GM18508 (cell line): ENCODE data around the gene IGSF22.

Experiments
- ATAC-seq: cut with Tn5 transposase; IDR thresholded peaks from one replicate; pipeline ENCODE4 v1.9.1; 2021; ENCODE audit warnings: moderate number of reproducible peaks; ENCODE audit not compliant: insufficient read depth, unreplicated experiment

IGSF22 gene

DNA sequence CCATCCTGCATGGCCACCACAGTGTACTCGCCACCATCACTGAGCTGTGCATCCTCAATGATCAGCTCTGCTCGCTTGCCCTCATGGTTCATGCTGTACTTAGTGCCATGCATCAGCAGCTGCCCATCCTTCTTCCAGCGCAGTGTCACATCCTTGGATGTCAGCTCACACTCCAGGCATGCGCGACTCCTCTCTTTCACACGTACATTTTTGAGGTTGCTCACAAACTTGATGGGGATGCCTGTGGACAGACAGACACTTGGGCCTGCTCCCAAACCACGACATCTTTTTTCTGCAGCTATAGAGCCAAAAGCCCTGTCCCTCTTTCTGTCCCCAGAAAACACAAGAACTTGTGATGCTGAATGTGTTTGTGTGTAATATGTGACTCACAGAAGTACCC is 10.5 kb downstream of the IGSF22 start:
- ATAC-seq, result no peak

DNA sequence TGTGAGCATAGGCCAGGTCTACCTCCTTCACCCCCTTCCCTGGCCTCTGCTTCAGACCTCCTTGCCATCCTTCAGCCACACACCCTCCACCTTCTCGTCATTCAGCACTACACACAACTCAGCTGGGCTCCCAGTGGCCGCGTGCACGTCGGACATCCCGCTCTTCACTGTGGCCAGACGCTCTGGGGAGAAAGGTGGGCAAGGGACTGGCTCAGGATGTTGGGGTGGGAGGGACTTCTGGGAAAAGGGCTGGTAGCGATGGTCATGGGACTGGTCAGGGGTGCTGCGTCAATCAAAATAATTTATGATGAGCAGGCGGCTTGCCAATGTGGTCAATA is 11.6 kb downstream of the IGSF22 start:
- ATAC-seq, result no peak

GRCh38 chr11:18713646-18714442 is 12.1 kb downstream of the IGSF22 start:
- no peak for ATAC-seq

DNA sequence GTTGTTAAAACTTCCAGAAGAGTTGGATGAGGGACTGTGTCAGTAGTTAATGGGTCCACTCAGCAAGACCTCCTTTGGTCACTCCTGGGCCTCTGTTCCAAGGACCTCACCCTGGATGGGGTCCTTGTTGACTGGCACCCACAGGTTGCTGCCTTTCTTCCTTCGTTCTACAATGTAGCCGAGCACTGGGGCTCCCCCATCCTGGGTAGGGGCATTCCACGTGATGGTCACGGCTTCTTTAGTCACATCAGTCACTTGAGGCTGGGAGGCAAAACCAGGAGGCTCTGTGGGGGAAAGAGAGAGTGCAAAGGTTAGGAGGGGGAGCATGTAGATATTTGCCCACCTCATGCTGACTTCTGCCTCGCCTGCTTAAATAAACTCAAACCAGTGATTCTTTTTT is 15.4 kb downstream of the IGSF22 start:
- ATAC-seq, result no peak

DNA sequence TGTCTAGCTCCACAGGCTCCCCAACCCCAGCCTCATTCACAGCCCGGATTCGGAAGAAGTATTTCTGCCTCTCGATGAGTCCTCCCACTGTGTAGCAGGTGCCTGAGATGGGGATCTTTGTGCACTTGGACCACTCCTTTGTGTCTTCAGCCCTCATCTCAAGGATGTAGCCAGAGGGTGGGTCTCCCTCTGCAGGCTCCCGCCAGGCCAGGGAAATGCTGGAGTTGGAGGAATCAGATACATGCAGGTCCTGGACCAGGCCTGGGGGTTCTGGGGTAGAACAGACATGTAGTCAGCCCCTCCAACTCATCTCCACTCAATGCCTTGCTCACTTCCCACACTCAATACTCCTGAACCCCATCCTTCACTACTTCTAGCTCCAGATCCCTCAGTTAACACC is 16.6 kb downstream of the IGSF22 start:
- no peak for ATAC-seq

DNA sequence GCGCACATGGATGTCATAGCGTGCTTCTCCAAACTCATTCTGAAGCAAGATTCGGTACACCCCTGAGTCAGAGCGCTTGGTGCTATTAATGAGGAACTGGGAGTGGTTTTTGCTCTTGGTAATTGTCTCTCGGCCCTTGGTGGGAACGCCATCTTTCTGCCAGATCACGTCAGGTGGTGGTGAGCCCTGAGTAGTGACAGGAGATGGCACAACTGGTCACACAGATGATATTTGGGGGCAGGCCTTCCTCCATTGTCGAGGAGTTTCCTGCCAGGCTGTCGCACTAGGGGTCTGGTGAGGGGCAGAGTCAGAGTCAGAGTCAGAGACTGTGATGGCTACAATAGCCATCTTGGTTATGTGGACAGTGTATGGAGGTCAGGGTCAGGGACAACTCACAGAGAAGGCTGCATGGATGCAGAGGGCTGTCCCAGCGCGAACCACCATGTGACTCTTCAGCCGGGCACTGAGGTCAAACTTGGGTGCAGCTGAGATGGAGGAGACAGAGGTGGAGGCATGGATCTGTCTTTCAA is 18.1 kb downstream of the IGSF22 start:
- no peak for ATAC-seq

- no peak for ATAC-seq
These were observed 19.4 kb downstream of the IGSF22 start for GRCh38 chr11:18706330-18707243.

DNA sequence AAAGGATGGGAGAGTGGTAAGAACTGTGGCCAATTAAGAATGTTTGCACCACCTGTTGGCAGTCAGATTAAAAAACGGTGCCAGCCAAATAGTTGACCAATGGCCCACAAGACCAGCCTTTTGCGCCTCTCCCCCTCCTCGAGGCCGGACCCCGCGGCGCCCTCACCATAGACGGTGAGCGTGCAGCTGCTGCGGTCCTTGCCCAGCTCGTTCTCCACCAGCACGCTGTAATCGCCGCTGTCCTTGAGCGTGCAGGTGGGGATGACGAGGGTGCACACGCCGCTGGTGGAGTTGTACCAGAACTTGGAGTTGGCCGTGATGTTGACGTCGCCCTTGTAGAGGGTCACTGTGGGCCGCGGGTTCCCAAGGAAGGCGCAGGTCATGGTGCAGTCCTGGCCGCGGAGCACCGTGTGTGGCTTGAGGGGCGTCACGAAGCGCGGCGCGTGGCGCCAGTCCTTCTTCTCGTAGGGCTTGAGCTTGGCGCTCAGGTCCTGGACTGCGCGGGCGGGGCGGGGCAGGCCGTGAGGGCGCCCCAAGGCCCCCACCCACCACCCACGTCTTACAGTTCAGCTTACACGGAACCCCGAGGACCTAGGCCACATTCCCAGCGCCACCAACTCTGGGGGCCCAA is 20.2 kb downstream of the IGSF22 start:
- no peak for ATAC-seq

- ATAC-seq, result no peak
These were observed 21.3 kb downstream of the IGSF22 start for GRCh38 chr11:18704698-18705097.

DNA sequence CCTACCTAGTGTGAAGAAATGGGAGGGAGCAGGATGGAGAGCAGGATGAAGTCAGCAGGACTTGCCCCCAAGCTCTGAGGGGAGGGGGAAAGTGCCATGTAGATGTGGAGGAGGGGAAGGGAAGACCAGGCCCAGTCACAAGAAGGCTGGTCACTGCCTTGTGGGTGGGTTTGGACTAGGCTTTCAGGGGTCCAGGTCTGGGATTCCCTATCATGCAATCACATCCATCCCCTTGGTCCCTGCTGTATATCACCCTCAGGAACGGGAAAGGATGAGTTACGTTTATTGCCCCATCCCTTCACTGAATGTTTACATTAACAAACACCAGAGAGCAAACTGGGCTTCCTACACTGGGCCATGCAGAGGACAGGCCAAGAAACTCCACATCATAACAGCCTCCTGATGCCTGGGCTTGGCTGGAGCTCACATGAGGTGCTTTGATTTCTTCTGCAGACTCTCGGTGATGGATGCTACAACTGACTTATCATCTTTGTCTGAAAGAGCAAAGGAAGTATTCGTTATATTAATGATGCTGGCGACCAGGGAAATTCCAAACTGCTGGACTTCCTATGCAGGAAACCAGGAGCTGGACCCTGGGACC is 21.8 kb downstream of the IGSF22 start:
- ATAC-seq, result no peak

DNA sequence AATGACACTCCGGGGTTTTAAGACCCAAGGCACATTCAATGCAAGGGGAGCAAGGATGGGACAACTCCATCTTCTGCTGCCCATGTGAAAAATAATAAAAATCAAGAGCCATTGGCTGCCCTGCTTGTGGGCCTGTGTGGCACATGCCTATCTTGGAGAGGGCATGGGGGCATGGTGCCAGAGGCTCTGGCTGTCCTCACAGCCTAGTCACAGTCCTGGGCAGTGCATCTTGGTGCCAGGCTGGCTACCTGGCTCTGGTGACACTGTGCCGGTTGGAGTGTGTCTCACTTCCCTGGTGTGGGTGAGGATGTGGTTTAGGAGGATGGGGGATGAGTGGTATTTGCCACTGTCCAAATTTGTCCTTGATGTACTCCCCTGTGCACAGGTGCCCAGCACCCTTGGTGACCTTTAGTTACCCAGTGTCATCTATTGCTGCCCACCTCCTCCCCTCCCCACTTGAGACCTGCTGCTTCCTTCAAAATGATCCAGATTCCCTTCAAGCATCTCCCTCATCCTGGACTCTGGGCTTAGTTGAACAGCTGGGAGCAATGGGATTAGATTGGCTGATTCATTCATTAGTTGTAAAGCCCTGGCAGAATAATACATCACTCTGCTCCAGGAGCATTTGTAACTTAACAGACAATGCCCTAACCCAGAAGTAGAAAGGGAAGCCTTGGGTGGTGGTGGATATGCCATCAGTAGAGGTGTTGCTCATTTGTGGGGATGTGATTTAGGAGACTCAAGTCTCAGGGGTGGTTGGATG is 22.8 kb downstream of the IGSF22 start:
- no peak for ATAC-seq

DNA sequence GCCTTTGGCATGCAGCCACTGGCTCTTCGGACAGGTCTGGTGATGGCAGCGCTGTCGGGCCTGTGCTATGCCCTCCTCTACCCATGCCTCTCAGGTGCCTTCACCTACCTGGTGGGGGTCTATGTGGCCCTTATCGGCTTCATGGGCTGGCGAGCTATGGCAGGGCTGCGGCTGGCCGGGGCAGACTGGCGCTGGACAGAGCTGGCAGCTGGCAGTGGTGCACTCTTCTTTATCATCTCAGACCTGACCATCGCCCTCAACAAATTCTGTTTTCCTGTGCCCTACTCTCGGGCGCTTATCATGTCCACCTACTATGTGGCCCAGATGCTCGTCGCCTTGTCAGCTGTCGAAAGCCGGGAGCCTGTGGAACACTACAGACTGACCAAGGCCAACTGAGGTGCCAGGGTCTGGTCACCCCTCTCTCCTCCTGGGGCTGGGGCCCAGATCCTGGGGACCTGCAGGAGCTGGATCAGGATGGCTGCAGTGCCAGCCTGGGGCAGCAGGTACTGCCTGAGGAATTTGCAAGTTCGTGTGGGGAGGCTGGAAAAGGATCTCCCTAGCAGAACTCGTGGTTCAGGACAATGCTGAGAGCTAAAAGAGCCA is 24.3 kb downstream of the IGSF22 start:
- ATAC-seq, result no peak

DNA sequence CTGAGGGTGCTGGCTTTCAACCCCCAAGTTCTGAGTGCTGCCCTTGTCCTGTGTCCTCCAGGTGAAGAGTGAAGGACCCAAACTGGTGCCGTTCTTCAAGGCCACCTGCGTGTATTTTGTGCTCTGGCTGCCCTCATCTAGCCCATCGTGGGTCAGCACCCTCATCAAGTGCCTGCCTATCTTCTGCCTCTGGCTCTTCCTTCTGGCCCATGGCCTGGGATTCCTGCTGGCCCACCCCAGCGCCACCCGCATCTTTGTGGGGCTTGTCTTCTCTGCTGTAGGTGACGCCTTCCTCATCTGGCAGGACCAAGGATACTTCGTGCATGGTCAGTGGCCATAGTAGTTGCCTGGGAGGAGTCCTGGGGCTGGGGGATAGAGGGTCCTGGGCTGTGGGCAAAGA is 25.1 kb downstream of the IGSF22 start:
- ATAC-seq, result no peak

- ATAC-seq, result no peak
These were observed 25.6 kb downstream of the IGSF22 start for GRCh38 chr11:18700375-18700774.

DNA sequence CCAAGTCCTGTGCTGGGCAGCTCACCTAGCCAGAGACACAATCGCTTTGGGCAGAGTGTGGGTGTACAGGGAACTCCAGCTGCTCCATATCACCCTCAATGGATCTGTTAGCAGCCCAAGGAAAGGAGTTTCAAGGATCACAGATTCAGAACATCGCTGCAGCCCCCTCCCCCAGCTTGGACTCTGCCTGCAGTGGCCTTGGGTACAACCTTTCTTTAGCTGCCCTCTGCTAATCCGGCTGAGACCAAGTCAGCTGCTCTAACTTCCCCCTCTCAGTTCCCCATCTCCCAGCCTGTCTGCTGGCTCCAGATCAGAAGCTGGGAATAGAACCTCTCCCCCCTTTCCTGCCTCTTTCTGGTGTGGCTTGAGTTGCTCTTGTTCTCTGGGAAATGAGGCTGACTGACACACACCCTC is 26.1 kb downstream of the IGSF22 start:
- ATAC-seq, result no peak

- no peak for ATAC-seq
These were observed 26.8 kb downstream of the IGSF22 start for GRCh38 chr11:18699269-18699596.

DNA sequence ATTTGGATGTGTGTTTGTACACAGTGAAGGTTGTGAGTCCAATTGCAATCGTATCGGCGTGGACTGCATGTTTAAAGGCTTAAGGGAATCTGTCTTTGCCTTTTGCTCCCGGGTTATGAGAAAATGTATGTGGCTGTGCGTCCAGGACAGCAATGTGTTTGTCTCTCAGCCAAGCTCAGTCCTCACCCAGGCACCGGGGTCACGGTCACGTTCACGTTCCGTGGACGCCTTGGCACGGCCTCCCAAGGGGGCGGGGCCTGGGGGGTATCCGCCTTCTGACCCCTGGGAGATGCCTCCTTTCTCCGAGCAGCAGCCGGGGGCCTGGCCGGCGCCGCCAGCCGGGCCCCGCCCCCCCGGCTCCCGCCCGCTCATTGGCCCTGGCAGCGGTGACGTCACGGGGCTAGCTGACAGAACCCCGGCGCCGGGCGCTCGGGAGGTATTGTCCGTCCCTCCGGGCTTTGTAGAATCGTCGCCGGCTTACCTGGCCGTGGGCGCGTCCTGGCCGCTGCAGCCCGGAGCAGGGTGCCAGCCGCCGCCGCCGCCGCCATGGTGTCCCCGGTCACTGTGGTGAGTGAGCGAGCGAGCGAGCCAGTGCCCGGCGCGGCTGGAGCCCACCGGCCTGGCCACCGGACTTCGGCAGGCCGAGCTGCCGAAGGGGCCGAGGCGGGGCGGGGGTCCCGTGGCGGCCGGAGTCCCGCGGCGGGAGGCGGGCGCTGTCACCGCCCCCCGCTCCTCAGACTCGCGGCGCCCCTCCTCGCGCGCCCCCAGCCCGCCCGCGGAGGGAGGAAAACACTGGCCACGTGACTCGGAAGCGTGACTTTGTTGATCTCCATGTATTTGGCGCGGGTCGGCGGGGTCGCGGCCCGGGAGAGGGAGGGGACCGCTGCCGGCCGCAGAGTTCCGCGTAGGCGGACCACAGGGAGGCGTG is 27.4 kb downstream of the IGSF22 start, which contains the start of gene TMEM86A:
Gene TMEM86A, plus strand, starts transcription at position 439 of the 928 bp plus-strand sequence. Its CDS starts 108 bp downstream, at position 547.
- no peak for ATAC-seq

GRCh38 chr11:18697576-18697975 is 28.4 kb downstream of the IGSF22 start:
- no peak for ATAC-seq
